HCT116 (cell line): ENCODE data around the gene PHOX2A. TPM values are rescaled to one million over a fixed set of nuclear protein-coding genes. Genes with fewer than 3 reads are reported as not detected.
"Not testable (repeated sequence)": the region's sequence is repeated elsewhere in the genome, so short reads cannot be mapped to it uniquely, and the experiment has no call there.

Source experiments
- ATAC-seq: fragments of 200-7000 bp; cut with Tn5 transposase; 2 replicates; pipeline ENCODE4 v1.9.1; 2020; ENCODE audit warnings: mild to moderate bottlenecking, moderate library complexity
- BruUV-seq: library from RNA; stranded (reverse); fragments of 400-500 nt; replicated peaks from 2 replicates; lab custom pipeline; 2021; lab: Mats Ljungman, UMichigan
- CTCF ChIA-PET: fragments of 300-600 bp; sonication (Branson Sonifier 250); formaldehyde crosslinking; loops from one replicate; lab custom pipeline; 2021; ENCODE audit warnings: antibody characterized with exemption; lab: Charles Lee
- POLR2A ChIA-PET: fragments of 300-600, 350-600 bp; sonication (Branson Sonifier 250); formaldehyde crosslinking; loops from one replicate; lab custom pipeline; 2021; ENCODE audit warnings: antibody characterized with exemption; lab: Charles Lee
- RAD21 ChIA-PET, 2 experiments: fragments of 300-600 bp; sonication (Branson Sonifier 250); formaldehyde crosslinking; loops; one replicate each; lab custom pipeline; 2023; ENCODE audit warnings: low total read pairs in 2 of 2; ENCODE audit not compliant: uncharacterized antibody in 2 of 2, unreplicated experiment in 2 of 2, low non-redundant PET in 1 of 2; lab: Charles Lee
- DNase-seq: peaks from one replicate; pipeline ENCODE4 v3.0.0-alpha.2; 2010; ENCODE audit warnings: low read depth, low spot score
- H2AFZ ChIP-seq: fragments of 200-600 bp; shearing (Covaris generic), sonication (generic); 2 replicates; pipeline ENCODE4 v1.6.1; 2017; ENCODE audit warnings: low read depth, mixed run types, mixed read lengths, antibody characterized with exemption, low read length; ENCODE audit not compliant: poor library complexity, severe bottlenecking
- H3K27ac ChIP-seq: 2 replicates; pipeline ENCODE4 v1.5.1; 2012; ENCODE audit warnings: low read depth, low read length
- H3K27me3 ChIP-seq: fragments of 200-600 bp; sonication (generic); 2 replicates; pipeline ENCODE4 v1.6.1; 2016; ENCODE audit warnings: mixed run types, low read length, mixed read lengths; ENCODE audit not compliant: insufficient read depth
- H3K36me3 ChIP-seq, 2 experiments: fragments of 200-500 bp in 1 of 2; fragments of 200-600 bp in 1 of 2; sonication (Bioruptor generic) in 1 of 2; sonication (generic) in 1 of 2; 2 replicates each; pipeline versions ENCODE4 v1.5.1 to v1.6.1; 2014 to 2016; ENCODE audit warnings: low read length in 2 of 2, inconsistent platforms in 1 of 2, mixed read lengths in 1 of 2, mixed run types in 1 of 2; ENCODE audit not compliant: insufficient read depth in 2 of 2, control insufficient read depth in 1 of 2
- H3K4me1 ChIP-seq, 2 experiments: fragments of 200-600 bp in 1 of 2; sonication (generic) in 1 of 2; 2 replicates each; pipeline versions ENCODE4 v1.5.1 to v1.6.1; 2012 to 2017; ENCODE audit warnings: low read length in 2 of 2, inconsistent platforms in 1 of 2, mild to moderate bottlenecking in 1 of 2, mixed read lengths in 1 of 2, mixed run types in 1 of 2, moderate library complexity in 1 of 2; ENCODE audit not compliant: insufficient read depth in 2 of 2, control insufficient read depth in 1 of 2
- H3K4me2 ChIP-seq: fragments of 200-600 bp; sonication (generic); 2 replicates; pipeline ENCODE4 v1.6.1; 2017; ENCODE audit warnings: mixed run types, low read length, mixed read lengths
- H3K4me3 ChIP-seq, 2 experiments: fragments of 200-600 bp in 1 of 2; sonication (generic) in 1 of 2; replicated peaks in 1 of 2; 2 replicates each; pipeline ENCODE4 v1.5.1; 2011 to 2016; ENCODE audit warnings: low read length in 2 of 2, control low read depth in 1 of 2, low read depth in 1 of 2, mild to moderate bottlenecking in 1 of 2, mixed read lengths in 1 of 2, mixed run types in 1 of 2
- H3K79me2 ChIP-seq: fragments of 200-600 bp; sonication (generic); 2 replicates; pipeline ENCODE4 v1.6.1; 2017; ENCODE audit warnings: mild to moderate bottlenecking, mixed run types, low read length, moderate library complexity, mixed read lengths; ENCODE audit not compliant: insufficient read depth
- H3K9ac ChIP-seq: fragments of 200-600 bp; sonication (generic); 2 replicates; pipeline ENCODE4 v1.6.1; 2016; ENCODE audit warnings: low read length, mixed read lengths
- H3K9me2 ChIP-seq: fragments of 200-600 bp; sonication (generic), shearing (Covaris generic); 2 replicates; pipeline ENCODE4 v1.6.1; 2017; ENCODE audit warnings: mixed run types, mild to moderate bottlenecking, moderate library complexity; ENCODE audit not compliant: insufficient read depth
- H3K9me3 ChIP-seq, 2 experiments: fragments of 200-500 bp in 1 of 2; fragments of 200-600 bp in 1 of 2; sonication (Bioruptor generic) in 1 of 2; sonication (generic) in 1 of 2; 2 replicates each; pipeline ENCODE4 v1.6.1; 2014 to 2017; ENCODE audit warnings: low read length in 2 of 2, mixed read lengths in 2 of 2, inconsistent platforms in 1 of 2, low read depth in 1 of 2, mild to moderate bottlenecking in 1 of 2, mixed run types in 1 of 2, moderate library complexity in 1 of 2; ENCODE audit not compliant: control insufficient read depth in 1 of 2, insufficient read depth in 1 of 2
- H4K20me1 ChIP-seq: fragments of 200-600 bp; sonication (generic), shearing (Covaris generic); 2 replicates; pipeline ENCODE4 v1.6.1; 2017; ENCODE audit warnings: mixed run types, mild to moderate bottlenecking, moderate library complexity; ENCODE audit not compliant: insufficient read depth
- CBX3 ChIP-seq: IDR thresholded peaks from 2 replicates; pipeline ENCODE4 v1.6.1; 2012; ENCODE audit warnings: low read depth
- CEBPB ChIP-seq: IDR thresholded peaks from 2 replicates; pipeline ENCODE4 v1.6.1; 2012; ENCODE audit warnings: low read depth
- CTCF ChIP-seq, 3 experiments: fragments of 200-600 bp in 1 of 3; sonication (generic) in 1 of 3; IDR thresholded peaks in 2 of 3; conservative IDR thresholded peaks in 1 of 3; 2 replicates each; pipeline ENCODE4 v1.5.1; 2012 to 2017; ENCODE audit warnings: low read depth in 2 of 3, low read length in 2 of 3, antibody characterized with exemption in 1 of 3, borderline replicate concordance in 1 of 3, control low read depth in 1 of 3, mild to moderate bottlenecking in 1 of 3, mixed read lengths in 1 of 3, mixed run types in 1 of 3, moderate library complexity in 1 of 3; ENCODE audit not compliant: insufficient read depth in 1 of 3
- EGR1 ChIP-seq: IDR thresholded peaks from 2 replicates; pipeline ENCODE4 v1.6.1; 2012; ENCODE audit warnings: low read depth
- ELF1 ChIP-seq: IDR thresholded peaks from 2 replicates; pipeline ENCODE4 v1.6.1; 2012; ENCODE audit warnings: low read depth, borderline replicate concordance
- EZH2 ChIP-seq: fragments of 200-600 bp; sonication (generic); IDR thresholded peaks from 2 replicates; pipeline ENCODE4 v1.6.1; 2017; ENCODE audit warnings: antibody characterized with exemption, mixed run types
- FOSL1 ChIP-seq: IDR thresholded peaks from 2 replicates; pipeline ENCODE4 v1.6.1; 2012; ENCODE audit warnings: low read depth
- JUND ChIP-seq: IDR thresholded peaks from 2 replicates; pipeline ENCODE4 v1.6.1; 2012
- POLR2AphosphoS5 ChIP-seq: IDR thresholded peaks from 2 replicates; pipeline ENCODE4 v1.6.1; 2011; ENCODE audit warnings: mild to moderate bottlenecking, low read depth, low read length, moderate library complexity
- SIN3A ChIP-seq: IDR thresholded peaks from 2 replicates; pipeline ENCODE4 v1.6.1; 2012; ENCODE audit warnings: low read depth
- SP1 ChIP-seq: IDR thresholded peaks from 2 replicates; pipeline ENCODE4 v1.6.1; 2012; ENCODE audit warnings: low read depth
- SRF ChIP-seq: IDR thresholded peaks from 2 replicates; pipeline ENCODE4 v1.6.1; 2012; ENCODE audit warnings: low read depth
- TCF7L2 ChIP-seq: IDR thresholded peaks from 2 replicates; pipeline ENCODE4 v1.7.0; 2011; ENCODE audit warnings: borderline replicate concordance, inconsistent platforms; ENCODE audit not compliant: insufficient read depth, insufficient read length; ENCODE audit errors: extremely low read depth
- ZBTB33 ChIP-seq: IDR thresholded peaks from 2 replicates; pipeline ENCODE4 v1.6.1; 2011; ENCODE audit warnings: mild to moderate bottlenecking, low read length, moderate library complexity; ENCODE audit not compliant: insufficient replicate concordance; ENCODE audit errors: extremely low read depth
- ZFX ChIP-seq: fragments of 450-650 bp; IDR thresholded peaks from 2 replicates; pipeline ENCODE4 v1.6.1; 2017
- intact Hi-C: fragments of 100-400 bp; cut with micrococcal nuclease; formaldehyde crosslinking; loops from 2 replicates; pipeline ENCODE4 v1.10.0; 2022
- total RNA-seq: library from RNA; stranded (reverse); gene quantifications from one replicate; pipeline ENCODE4 v1.2.1, GENCODE V29; 2021; ENCODE audit not compliant: unreplicated experiment
- TF ChIP-seq, protein P1 (sequence below): IDR thresholded peaks from 2 replicates; pipeline ENCODE4 v1.6.1; 2012
- TF ChIP-seq, protein P2 (sequence below): IDR thresholded peaks from 2 replicates; pipeline ENCODE4 v1.6.1; 2012

PHOX2A gene
- total RNA-seq, 1 experiment from 2014 or later: not detected

DNA sequence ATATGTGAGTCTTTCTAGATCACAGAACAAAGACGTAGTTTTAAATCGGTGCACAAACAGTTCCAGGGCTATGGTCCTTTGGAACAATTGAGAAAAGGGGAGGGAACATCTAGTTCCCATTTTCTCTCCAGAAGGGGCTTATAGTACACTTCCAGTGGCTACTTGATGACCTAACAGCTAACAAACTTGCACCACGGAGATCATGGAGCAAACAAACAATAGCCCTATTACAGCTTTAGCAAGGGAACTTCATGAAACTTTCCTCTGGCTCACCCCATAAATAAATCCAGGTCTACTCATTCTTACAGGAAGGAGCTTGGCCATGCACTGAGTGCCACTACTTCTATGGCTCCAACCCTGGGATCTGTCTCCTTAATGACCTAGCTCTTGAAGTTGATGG is 35.7 kb downstream of the PHOX2A start (continued):
- TF ChIP-seq JUND: no peak
- TF ChIP-seq SRF: no peak
- no peak for TF ChIP-seq ELF1

GRCh38 chr11:72206794-72207193 is 37.2 kb downstream of the PHOX2A start:
- CTCF ChIA-PET: interaction anchor here (1.5 kb wide), 1 partner anchor 265 kb away, joined by 3 read pairs; no protein-coding TSS in a partner anchor
- H3K79me2 ChIP-seq, POLR2A ChIA-PET, DNase-seq, H3K4me3 ChIP-seq, H3K9me3 ChIP-seq, H3K27ac ChIP-seq, H2AFZ ChIP-seq, RAD21 ChIA-PET, H3K36me3 ChIP-seq, intact Hi-C loops, H4K20me1 ChIP-seq, BruUV-seq, H3K27me3 ChIP-seq, H3K9ac ChIP-seq, H3K4me1 ChIP-seq, ATAC-seq, H3K9me2 ChIP-seq, H3K4me2 ChIP-seq: not testable (repeated sequence)

DNA sequence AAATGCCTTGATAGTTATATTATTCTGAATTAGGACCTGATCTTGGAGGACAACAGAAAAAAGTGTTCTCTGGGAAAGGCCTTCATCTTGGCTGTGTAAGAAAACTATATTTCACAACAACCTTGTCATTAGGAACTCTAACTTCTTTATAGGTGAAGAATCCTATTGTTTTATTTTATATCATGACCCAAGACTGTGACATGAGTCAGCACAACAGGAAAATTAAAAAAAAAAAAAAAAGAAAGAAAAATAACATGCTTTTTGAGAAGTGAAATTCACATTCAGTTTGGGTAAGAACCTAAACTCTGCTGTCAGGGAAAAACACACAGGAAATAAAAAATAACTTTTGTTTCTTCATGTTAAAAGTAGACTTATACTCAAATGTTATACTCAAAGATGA is 39.1 kb downstream of the PHOX2A start:
- no TSS peak for BruUV-seq

More for the DNA sequence above, 39.1 kb downstream of the PHOX2A start:
- intact Hi-C loops: no loop called here
- no peaks in the 10 kb centered on the region for H3K36me3 ChIP-seq
- ATAC-seq (no peak), DNase-seq (no peak)
- ChIA-PET CTCF (no interaction called here), RAD21 (interaction anchor here in 1 of 2 experiments (0.7 kb wide), 1 partner anchor 222 kb away, joined by 4 read pairs; no protein-coding TSS in a partner anchor), POLR2A (no interaction called here)
- H4K20me1 ChIP-seq: no peaks in the 10 kb centered on the region
- no peak overlapping the region for H3K9ac ChIP-seq
- H2AFZ ChIP-seq: no peak overlapping the region
- no peak overlapping the region for H3K4me3 ChIP-seq
- no peaks in the 10 kb centered on the region for H3K9me2 ChIP-seq
- TF ChIP-seq SIN3A (no peak), TCF7L2 (no peak), JUND (no peak), SP1 (no peak), CTCF (IDR thresholded peaks at IDR 0.05 in 2 of 3, conservative IDR thresholded peaks at IDR 0.05 in 1 of 3; ENCODE audit: borderline replicate concordance in 1 of 3, insufficient read depth in 1 of 3, low read depth in 2 of 3, low read length in 2 of 3) (no peak), FOSL1 (no peak), ZFX (no peak), EGR1 (no peak), ELF1 (no peak), EZH2 (no peak), ZBTB33 (no peak), POLR2AphosphoS5 (no peak), CEBPB (no peak), CBX3 (no peak)
- TF ChIP-seq, protein P1, sequence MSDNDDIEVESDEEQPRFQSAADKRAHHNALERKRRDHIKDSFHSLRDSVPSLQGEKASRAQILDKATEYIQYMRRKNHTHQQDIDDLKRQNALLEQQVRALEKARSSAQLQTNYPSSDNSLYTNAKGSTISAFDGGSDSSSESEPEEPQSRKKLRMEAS: no peak
- TF ChIP-seq, protein P2, sequence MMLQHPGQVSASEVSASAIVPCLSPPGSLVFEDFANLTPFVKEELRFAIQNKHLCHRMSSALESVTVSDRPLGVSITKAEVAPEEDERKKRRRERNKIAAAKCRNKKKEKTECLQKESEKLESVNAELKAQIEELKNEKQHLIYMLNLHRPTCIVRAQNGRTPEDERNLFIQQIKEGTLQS: no peak
- no peaks in the 10 kb centered on the region for H3K79me2 ChIP-seq
- no peaks in the 10 kb centered on the region for H3K27me3 ChIP-seq
- H3K27ac ChIP-seq: no peak overlapping the region
- no peak overlapping the region for H3K4me2 ChIP-seq
- H3K9me3 ChIP-seq: no peaks in the 10 kb centered on the region
- H3K4me1 ChIP-seq: no peaks in the 10 kb centered on the region
